HepG2 (cell line): ENCODE measurements around the gene IL1RL2. TPM values are rescaled to one million over a fixed set of nuclear protein-coding genes. Genes with fewer than 3 reads are reported as not detected.
A peak's percentile ranks its signal among the peaks of the same experiment; 100 is the strongest.

Experiments
- BORCS8-MEF2B ChIP-seq: sonication (generic); formaldehyde crosslinking; IDR thresholded peaks from 2 replicates; pipeline ENCODE4 v1.8.0; 2022; ENCODE audit warnings: mild to moderate bottlenecking, missing genetic modification reagents
- CC2D1A ChIP-seq: sonication (generic); formaldehyde crosslinking; IDR thresholded peaks from 2 replicates; pipeline ENCODE4 v1.8.1; 2023; ENCODE audit warnings: mild to moderate bottlenecking, missing genetic modification reagents
- CEBPZ ChIP-seq: IDR thresholded peaks from 2 replicates; pipeline ENCODE4 v1.6.1; 2012; ENCODE audit warnings: low read length, improper control_type of control experiment
- CENPX ChIP-seq: sonication (generic); formaldehyde crosslinking; IDR thresholded peaks from 2 replicates; pipeline ENCODE4 v1.9.0; 2021; ENCODE audit warnings: mild to moderate bottlenecking, missing genetic modification reagents, moderate library complexity
- CERS6 ChIP-seq: sonication (generic); formaldehyde crosslinking; IDR thresholded peaks from 2 replicates; pipeline ENCODE4 v1.5.0; 2020; ENCODE audit warnings: missing genetic modification reagents
- GLI4 ChIP-seq: sonication (generic); formaldehyde crosslinking; IDR thresholded peaks from 2 replicates; pipeline ENCODE4 v1.5.1; 2020; ENCODE audit warnings: missing genetic modification reagents, mild to moderate bottlenecking, moderate library complexity, borderline replicate concordance
- HNRNPK ChIP-seq: fragments of 200-400 bp; formaldehyde crosslinking; IDR thresholded peaks from 2 replicates; pipeline ENCODE4 v1.6.1; 2018; ENCODE audit warnings: low read length, low read depth, moderate library complexity, mild to moderate bottlenecking; ENCODE audit not compliant: poor library complexity, severe bottlenecking
- MTF1 ChIP-seq: sonication (generic); formaldehyde crosslinking; IDR thresholded peaks from 2 replicates; pipeline ENCODE4 v1.5.0; 2020; ENCODE audit warnings: missing genetic modification reagents
- PRDM4 ChIP-seq: sonication (generic); formaldehyde crosslinking; IDR thresholded peaks from 2 replicates; pipeline ENCODE4 v1.9.0; 2021; ENCODE audit warnings: missing genetic modification reagents, borderline replicate concordance
- RBM39 ChIP-seq: fragments of 200-400 bp; formaldehyde crosslinking; IDR thresholded peaks from one replicate; pipeline ENCODE4 v1.6.1; 2018; ENCODE audit warnings: antibody characterized with exemption, mild to moderate bottlenecking, low read depth, low read length; ENCODE audit not compliant: poor library complexity, severe bottlenecking
- RNF2 ChIP-seq: fragments of 450-650 bp; conservative IDR thresholded peaks from 2 replicates; pipeline ENCODE4 v1.6.1; 2016; ENCODE audit warnings: low read depth
- SALL2 ChIP-seq: sonication (generic); formaldehyde crosslinking; IDR thresholded peaks from 2 replicates; pipeline ENCODE4 v1.8.1; 2023; ENCODE audit warnings: mild to moderate bottlenecking, missing genetic modification reagents, inconsistent platforms
- SP4 ChIP-seq: sonication (generic); formaldehyde crosslinking; IDR thresholded peaks from 2 replicates; pipeline ENCODE4 v1.8.1; 2023; ENCODE audit warnings: mild to moderate bottlenecking, missing genetic modification reagents
- SRSF4 ChIP-seq: fragments of 200-400 bp; formaldehyde crosslinking; IDR thresholded peaks from one replicate; pipeline ENCODE4 v1.6.1; 2018; ENCODE audit warnings: mild to moderate bottlenecking, low read depth, low read length, moderate library complexity; ENCODE audit not compliant: poor library complexity, severe bottlenecking
- THAP11 ChIP-seq: IDR thresholded peaks from 2 replicates; pipeline ENCODE4 v1.6.1; 2016; ENCODE audit warnings: missing biosample characterization, missing genetic modification reagents
- ZBTB3 ChIP-seq: sonication (generic); formaldehyde crosslinking; IDR thresholded peaks from 2 replicates; pipeline ENCODE4 v1.4.0; 2020; ENCODE audit warnings: low read depth, mild to moderate bottlenecking, moderate library complexity, missing genetic modification reagents, borderline replicate concordance
- ZHX1 ChIP-seq: sonication (generic); formaldehyde crosslinking; IDR thresholded peaks from 2 replicates; pipeline ENCODE4 v1.8.1; 2022; ENCODE audit warnings: low read depth, mild to moderate bottlenecking, missing genetic modification reagents
- ZNF331 ChIP-seq: sonication (generic); formaldehyde crosslinking; IDR thresholded peaks from 2 replicates; pipeline ENCODE4 v1.4.0; 2020; ENCODE audit warnings: missing genetic modification reagents
- ZNF33A ChIP-seq: sonication (generic); formaldehyde crosslinking; IDR thresholded peaks from 2 replicates; pipeline ENCODE4 v1.5.1; 2020; ENCODE audit warnings: missing genetic modification reagents, mild to moderate bottlenecking, moderate library complexity, borderline replicate concordance
- ZNF816 ChIP-seq: sonication (generic); formaldehyde crosslinking; IDR thresholded peaks from 2 replicates; pipeline ENCODE4 v1.8.0; 2022; ENCODE audit warnings: missing genetic modification reagents, mild to moderate bottlenecking, borderline replicate concordance
- polyA plus RNA-seq, 8 experiments: library from polyadenylated mRNA; depleted of rRNA in 3 of 8; stranded (reverse) in 7 of 8; unstranded in 1 of 8; fragments of >200 nt; fragmentation: Illumina TruSeq in 4 of 8; extraction: Trizol in 4 of 8; gene quantifications; 2 replicates each; pipeline versions ENCODE4 v1.2.1 to v1.2.3, GENCODE V29; 2011 to 2016; ENCODE audit warnings: low read depth in 4 of 8, missing spikeins in 1 of 8, mixed read lengths in 1 of 8; ENCODE audit not compliant: insufficient read depth in 1 of 8
- total RNA-seq, 5 experiments: library from RNA; depleted of rRNA; stranded (reverse); fragments of >200 nt; fragmentation: Illumina TruSeq; extraction: Trizol; gene quantifications; 2 replicates each; pipeline ENCODE4 v1.2.3, GENCODE V29; 2016; ENCODE audit warnings: low read depth in 1 of 5

Gene IL1RL2
- total and polyA plus RNA-seq, 2 of the 13 experiments (the other 11 are each of a cell fraction or from before 2014, with no cell fraction given), result 0.03 TPM; not detected in 1

- TF ChIP-seq ZHX1 (CRISPR knock-in tag) (no peak), MTF1 (CRISPR knock-in tag) (no peak), SALL2 (CRISPR knock-in tag) (no peak), GLI4 (no peak), SP4 (no peak), PRDM4 (CRISPR knock-in tag) (no peak), CERS6 (no peak), BORCS8-MEF2B (CRISPR knock-in tag) (peak; percentile 76), ZBTB3 (CRISPR knock-in tag) (no peak), THAP11 (CRISPR knock-in tag) (peak; percentile 55; the same call in 1 of the 2 replicates), CC2D1A (CRISPR knock-in tag) (no peak), SRSF4 (no peak), CENPX (CRISPR knock-in tag) (no peak), RNF2 (peak; percentile 70; the same call in 1 of the 2 replicates), ZNF331 (CRISPR knock-in tag) (peak; percentile 72; the same call in 1 of the 2 replicates), ZNF33A (CRISPR knock-in tag) (no peak), CEBPZ (no peak), HNRNPK (no peak), ZNF816 (CRISPR knock-in tag) (no peak), RBM39 (no peak)
Measured at GRCh38 chr2:102190430-102191107, 3.7 kb downstream of the IL1RL2 start (continued).
